Measurements from ENCODE around the gene MYO7A.

MYO7A gene

GRCh38 chr11:77184136-77184860 lies 56.3 kb downstream of the MYO7A start:
- DNase-seq (ENCODE audit: low spot score), result no peak

- DNase-seq (ENCODE audit: low spot score), result no peak
Measured at GRCh38 chr11:77186302-77186701, 58.3 kb downstream of the MYO7A start.

DNA sequence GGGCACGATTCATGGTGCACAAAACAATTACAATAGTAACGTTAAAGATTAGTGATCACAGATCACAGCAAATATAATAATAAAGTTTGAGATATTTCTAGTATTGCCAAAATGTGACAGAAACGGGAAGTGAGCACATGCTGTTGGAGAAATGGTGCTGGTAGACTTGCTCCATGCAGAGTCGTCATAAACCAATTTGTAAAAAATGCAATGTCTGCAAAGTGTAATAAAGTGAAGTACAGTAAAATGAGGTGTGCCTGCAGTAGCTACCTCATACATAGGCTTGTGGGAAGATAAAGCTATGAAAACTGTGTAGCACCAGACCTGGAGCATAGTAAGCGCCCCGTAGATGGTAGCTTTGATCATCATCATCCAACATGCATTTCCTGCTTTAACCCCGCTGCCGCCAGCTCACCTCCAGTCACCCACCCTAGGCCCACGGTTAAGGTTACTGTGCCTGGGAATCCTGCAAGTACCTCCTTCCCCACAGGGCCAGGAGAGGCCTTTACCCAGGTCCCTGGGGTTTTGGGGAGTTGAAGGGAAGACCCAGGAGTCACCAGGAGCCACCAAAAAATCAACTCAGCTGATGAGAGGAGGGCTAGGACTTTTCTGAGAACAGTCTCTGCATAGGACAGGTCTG lies 59.2 kb downstream of the MYO7A start:
- no peak for DNase-seq (ENCODE audit: low spot score)

DNA sequence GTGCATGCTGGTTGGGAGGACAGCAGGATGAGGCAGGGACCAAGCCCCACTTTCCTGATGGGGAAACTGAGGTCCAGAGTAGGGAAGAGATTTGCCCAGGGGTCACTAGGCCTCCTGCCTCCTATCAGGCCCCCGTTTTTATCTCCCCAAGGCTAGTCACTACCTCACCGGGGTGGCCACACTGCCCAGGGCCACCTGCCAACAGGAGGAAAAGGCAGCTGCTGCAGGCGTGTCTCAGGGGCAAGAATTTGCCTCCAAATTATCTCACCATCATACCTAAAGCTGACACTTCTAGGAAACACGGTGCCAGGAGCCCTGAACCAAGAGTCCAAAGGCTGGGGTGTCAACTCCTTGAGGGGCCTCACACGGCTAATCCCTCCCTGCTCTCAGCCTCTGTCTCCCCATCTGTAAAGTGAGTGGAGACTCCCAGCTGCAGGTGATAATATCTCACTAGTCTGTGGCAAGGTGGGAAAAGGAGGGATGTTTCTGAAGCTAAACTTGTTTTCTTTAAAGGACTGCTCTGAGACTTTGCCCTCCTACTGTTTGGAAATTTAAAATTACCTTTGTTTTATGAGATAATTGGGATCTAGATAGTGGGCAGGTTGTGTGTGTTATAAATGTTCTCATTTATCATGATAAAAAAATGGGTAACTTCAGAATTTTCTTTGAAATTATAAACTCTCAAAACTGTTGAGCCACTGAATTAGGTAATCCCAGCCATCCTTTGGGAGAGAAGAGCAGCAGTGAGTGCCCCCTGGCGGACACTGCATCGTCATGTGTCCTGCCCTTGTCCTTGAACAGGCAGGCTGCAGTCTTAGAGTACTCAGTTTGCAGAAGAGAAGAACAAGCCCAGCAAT lies 60.0 kb downstream of the MYO7A start:
- DNase-seq (ENCODE audit: low spot score), result peak; percentile 76

GRCh38 chr11:77188633-77189491 lies 60.8 kb downstream of the MYO7A start:
- DNase-seq (ENCODE audit: low spot score), result no peak

DNA sequence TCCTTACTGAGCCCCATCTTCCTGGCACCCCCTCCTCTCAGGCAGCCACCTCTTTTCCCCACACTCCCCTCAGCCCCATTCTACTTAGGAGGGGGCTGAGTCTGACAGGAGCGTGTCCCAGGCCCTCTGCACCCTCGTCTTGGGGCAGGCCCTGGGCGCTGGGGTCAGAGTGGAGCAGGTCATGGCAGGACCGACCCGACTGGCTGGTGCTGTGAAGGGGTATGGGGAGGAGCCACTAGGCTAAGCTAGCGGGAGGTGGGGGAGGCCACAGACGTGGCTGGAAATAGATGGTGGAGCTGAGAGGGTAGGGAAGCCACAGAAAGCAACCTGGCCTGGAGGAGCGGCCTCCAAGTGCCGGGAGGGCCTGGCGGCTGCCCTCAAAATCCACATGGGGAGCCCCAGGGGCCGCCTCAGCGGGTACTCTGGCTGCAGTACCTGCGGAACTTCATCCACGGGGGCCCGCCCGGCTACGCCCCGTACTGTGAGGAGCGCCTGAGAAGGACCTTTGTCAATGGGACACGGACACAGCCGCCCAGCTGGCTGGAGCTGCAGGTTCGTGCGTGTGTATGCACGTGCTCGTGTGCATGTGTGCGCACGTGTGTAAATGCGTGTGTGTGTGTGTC lies 61.7 kb downstream of the MYO7A start:
- no peak for DNase-seq (ENCODE audit: low spot score)

DNA sequence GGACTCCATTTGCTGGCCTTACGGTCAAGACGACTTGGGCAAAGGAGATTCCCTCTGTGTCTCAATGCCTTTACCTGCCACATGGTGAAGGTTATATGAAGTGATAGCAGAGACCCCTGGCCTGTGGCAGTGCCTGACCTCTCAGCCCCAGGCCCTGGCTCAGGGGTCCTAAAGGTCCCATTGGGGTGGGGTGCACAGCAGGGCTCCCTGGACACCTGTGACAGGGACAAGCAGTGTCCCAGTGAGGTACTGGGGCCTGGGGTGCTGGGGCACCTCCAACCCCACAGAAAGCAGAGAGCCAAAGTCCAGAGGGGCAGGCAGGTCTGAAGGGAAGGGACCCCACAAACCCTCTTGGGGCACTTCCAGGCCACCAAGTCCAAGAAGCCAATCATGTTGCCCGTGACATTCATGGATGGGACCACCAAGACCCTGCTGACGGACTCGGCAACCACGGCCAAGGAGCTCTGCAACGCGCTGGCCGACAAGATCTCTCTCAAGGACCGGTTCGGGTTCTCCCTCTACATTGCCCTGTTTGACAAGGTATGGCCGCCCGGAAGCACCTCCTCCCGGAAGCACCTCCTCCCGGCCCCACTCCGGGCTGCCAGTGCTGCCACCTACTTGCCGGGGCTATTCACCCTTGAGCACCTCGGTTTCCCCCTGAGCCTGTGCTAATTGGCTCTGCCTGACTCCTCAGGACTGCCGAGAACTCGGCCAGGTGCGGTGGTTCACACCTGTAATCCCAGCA lies 62.5 kb downstream of the MYO7A start:
- DNase-seq (ENCODE audit: low spot score), result no peak

DNA sequence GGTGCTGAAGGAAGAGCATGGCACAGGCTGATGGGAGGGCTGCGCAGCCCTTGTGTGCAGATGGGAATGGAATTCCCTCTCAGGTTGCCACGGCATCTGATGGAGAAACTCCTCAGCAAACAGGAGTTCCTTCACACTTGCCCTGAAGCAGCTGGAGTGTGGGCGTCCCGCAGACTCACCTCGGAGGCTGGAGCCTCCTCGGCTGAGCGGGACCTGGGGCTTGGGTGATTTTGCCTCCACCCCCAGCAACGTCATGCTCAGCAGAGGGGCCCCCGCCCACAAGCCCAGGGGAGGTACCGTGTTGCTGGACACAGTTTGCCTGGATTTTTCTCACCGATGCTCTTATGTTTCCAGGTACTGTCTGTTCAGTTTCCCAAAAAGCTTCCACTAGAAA lies 63.4 kb downstream of the MYO7A start:
- DNase-seq (ENCODE audit: low spot score), result no peak

DNA sequence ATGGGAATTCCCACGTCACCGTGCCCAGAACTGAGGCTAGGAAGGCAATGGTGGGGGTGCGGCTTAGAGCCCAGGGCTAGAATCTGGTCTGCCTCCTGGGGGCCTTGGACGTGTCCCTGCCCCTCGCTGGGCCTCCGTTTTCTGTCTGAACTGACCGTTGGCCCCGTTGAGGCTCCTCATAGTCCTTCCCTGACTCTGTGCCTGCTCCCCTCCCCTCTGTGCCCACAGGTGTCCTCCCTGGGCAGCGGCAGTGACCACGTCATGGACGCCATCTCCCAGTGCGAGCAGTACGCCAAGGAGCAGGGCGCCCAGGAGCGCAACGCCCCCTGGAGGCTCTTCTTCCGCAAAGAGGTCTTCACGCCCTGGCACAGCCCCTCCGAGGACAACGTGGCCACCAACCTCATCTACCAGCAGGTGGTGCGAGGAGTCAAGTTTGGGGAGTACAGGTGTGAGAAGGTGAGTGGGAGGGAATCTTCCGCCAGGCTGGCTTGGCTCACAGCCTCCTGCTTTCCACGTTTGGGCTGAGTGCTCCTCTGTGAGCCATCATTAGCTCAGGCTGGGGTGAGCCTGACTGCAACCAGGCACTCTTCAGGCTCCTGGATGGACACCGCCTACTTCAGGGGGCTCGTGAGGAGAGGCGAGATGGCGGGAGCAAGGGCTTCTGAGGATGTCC lies 63.9 kb downstream of the MYO7A start:
- no peak for DNase-seq (ENCODE audit: low spot score)

GRCh38 chr11:77193167-77193566 lies 65.1 kb downstream of the MYO7A start:
- DNase-seq (ENCODE audit: low spot score), result no peak

GRCh38 chr11:77193911-77194830 lies 66.1 kb downstream of the MYO7A start:
- DNase-seq (ENCODE audit: low spot score), result no peak

GRCh38 chr11:77195071-77195755 lies 67.2 kb downstream of the MYO7A start:
- no peak for DNase-seq (ENCODE audit: low spot score)

DNA sequence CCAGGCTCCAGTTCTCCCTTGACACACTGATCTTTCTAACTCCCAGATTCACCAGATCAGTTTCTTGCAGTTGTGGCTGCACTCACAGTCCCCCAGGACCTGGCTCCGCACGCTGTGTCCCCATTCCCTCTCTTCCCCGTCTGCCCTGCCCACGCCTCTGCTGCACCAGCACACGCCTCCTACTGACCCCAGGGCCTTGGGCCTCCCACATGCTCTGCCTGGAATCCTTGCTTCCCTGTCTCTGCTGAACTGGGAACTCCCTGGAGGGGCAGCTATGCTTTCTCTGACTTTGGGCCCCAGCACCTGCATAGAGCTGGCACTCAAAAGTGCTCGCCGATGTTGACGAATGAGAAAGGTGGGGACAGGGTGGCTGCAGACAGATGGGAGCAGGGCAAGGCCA lies 68.9 kb downstream of the MYO7A start:
- no peak for DNase-seq (ENCODE audit: low spot score)

DNA sequence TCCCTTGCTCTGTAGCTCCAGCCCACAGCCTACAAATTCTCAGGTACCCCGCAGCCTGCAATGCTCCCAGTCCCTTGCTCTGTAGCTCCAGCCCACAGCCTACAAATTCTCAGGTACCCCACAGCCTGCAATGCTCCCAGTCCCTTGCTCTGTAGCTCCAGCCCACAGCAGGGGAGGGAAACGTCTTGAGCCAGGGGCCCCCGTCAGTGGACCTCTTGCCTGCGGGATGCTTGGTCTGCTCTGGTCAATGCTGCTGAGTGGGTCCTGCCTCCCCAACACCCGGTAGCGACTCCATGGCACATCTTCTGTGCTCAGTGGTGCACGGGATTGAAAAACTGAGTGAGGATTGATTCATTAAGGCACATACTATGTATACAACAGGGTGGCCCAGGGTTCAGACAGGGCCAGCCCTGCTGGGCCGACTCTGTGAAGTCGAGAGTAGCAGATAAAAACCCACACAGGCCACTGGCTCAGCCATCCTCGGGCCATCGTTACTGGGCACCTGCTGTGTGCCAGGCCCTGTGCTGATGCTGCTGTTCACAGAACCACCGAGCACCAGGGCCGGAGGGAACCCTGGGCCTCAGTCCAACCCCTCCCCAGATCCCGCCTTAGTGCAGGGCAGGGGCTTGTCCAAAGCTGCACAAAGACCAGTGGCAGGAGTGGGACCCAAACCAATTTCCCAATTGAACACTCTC lies 69.7 kb downstream of the MYO7A start:
- no peak for DNase-seq (ENCODE audit: low spot score)

DNA sequence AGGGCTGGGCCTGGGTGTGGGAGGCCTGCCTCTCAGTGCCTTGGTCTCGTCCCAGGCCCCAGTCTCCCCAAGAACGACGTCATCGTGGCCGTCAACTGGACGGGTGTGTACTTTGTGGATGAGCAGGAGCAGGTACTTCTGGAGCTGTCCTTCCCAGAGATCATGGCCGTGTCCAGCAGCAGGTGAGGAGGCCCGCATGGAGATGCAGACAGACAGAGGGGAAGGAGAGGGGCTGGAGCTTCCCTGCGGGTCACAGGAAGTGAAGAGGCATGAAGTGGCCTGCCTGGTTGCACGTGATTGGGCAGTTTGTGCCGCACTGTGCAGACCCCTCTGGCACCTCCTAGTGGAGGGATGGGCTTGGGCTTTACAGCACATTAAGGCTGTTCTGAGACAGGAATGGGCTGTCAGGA lies 70.4 kb downstream of the MYO7A start:
- DNase-seq (ENCODE audit: low spot score), result no peak

- DNase-seq (ENCODE audit: low spot score), result no peak
Measured at GRCh38 chr11:77199137-77199745, 71.2 kb downstream of the MYO7A start.

Data from globus pallidus (tissue), 1 donor.